ENCODE results near the gene FAT1. TPM values are rescaled to one million over a fixed set of nuclear protein-coding genes. Genes with fewer than 3 reads are reported as not detected.

The FAT1 gene
- total and polyA plus RNA-seq, 3 donors from 2014 or later = 51.5 to 157 (median 118) TPM

GRCh38 chr4:186591651-186592050 is 132.0 kb downstream of the FAT1 start:
- Histone ChIP-seq H3K4me3 (no peak overlapping the region), H3K9me3 (no peaks in the 10 kb centered on the region), H3K27me3 (no peaks in the 10 kb centered on the region), H3K27ac (no peak overlapping the region), H3K4me1 (no peaks in the 10 kb centered on the region), H3K36me3 (ENCODE audit: low read depth, missing control alignments) (no peaks in the 10 kb centered on the region)
- DNase-seq = no peak
- intact Hi-C loops (cut with DNase I; ENCODE audit: low total_unique reads) = no loop called here
- TF ChIP-seq POLR2A (IDR thresholded peaks at IDR 0.05) = no peak
- no peak for TF ChIP-seq CTCF (IDR thresholded peaks at IDR 0.05)
- WGBS, 2 donors = 82 to 93% methylated on average over 5 to 6 of the region's 6 CpGs

GRCh38 chr4:186588503-186588902 is 135.2 kb downstream of the FAT1 start:
- no peak overlapping the region for H3K27ac ChIP-seq
- TF ChIP-seq POLR2A (IDR thresholded peaks at IDR 0.05) (no peak), CTCF (IDR thresholded peaks at IDR 0.05) (no peak)
- no peaks in the 10 kb centered on the region for H3K27me3 ChIP-seq
- intact Hi-C loops (cut with DNase I; ENCODE audit: low total_unique reads) = loop anchor here (10.0 kb wide), 1 partner anchor 104 kb away; no protein-coding TSS in a partner anchor
- H3K36me3 ChIP-seq (ENCODE audit: low read depth, missing control alignments) = no peaks in the 10 kb centered on the region
- WGBS, 2 donors = 92 to 96% methylated on average over 20 of the region's 20 CpGs
- no peak overlapping the region for H3K4me3 ChIP-seq
- no peak for DNase-seq
- H3K9me3 ChIP-seq = no peaks in the 10 kb centered on the region
- H3K4me1 ChIP-seq = no peaks in the 10 kb centered on the region

GRCh38 chr4:186587416-186588018 is 136.1 kb downstream of the FAT1 start:
- H3K27me3 ChIP-seq = no peaks in the 10 kb centered on the region
- TF ChIP-seq CTCF (IDR thresholded peaks at IDR 0.05) (peak; percentile 82 to 89 (median 82)), POLR2A (IDR thresholded peaks at IDR 0.05) (no peak)
- no peaks in the 10 kb centered on the region for H3K9me3 ChIP-seq
- no peaks in the 10 kb centered on the region for H3K36me3 ChIP-seq (ENCODE audit: low read depth, missing control alignments)
- WGBS, 2 donors = 39 to 48% methylated on average over 4 of the region's 4 CpGs
- H3K4me1 ChIP-seq = no peaks in the 10 kb centered on the region
- no peak overlapping the region for H3K27ac ChIP-seq
- no peak overlapping the region for H3K4me3 ChIP-seq
- intact Hi-C loops (cut with DNase I; ENCODE audit: low total_unique reads) = loop anchor here (10.0 kb wide), 1 partner anchor 103 kb away; no protein-coding TSS in a partner anchor
- DNase-seq = peak; percentile 89

- intact Hi-C loops (cut with DNase I; ENCODE audit: low total_unique reads) = loop anchor here (10.0 kb wide), 1 partner anchor 101 kb away; no protein-coding TSS in a partner anchor
- H3K27me3 ChIP-seq = no peaks in the 10 kb centered on the region
- no peak overlapping the region for H3K27ac ChIP-seq
- no peaks in the 10 kb centered on the region for H3K36me3 ChIP-seq (ENCODE audit: low read depth, missing control alignments)
- DNase-seq = no peak
- H3K4me3 ChIP-seq = no peak overlapping the region
- 70 to 74% methylated on average over 8 of the region's 8 CpGs for WGBS, 2 donors
- TF ChIP-seq POLR2A (IDR thresholded peaks at IDR 0.05) (no peak), CTCF (IDR thresholded peaks at IDR 0.05) (no peak)
- H3K9me3 ChIP-seq = no peaks in the 10 kb centered on the region
- H3K4me1 ChIP-seq = no peaks in the 10 kb centered on the region
Observed at GRCh38 chr4:186586205-186586604, 137.5 kb downstream of the FAT1 start.

- Histone ChIP-seq H3K27me3 (no peaks in the 10 kb centered on the region), H3K27ac (no peak overlapping the region), H3K4me1 (no peaks in the 10 kb centered on the region), H3K4me3 (no peak overlapping the region), H3K9me3 (no peaks in the 10 kb centered on the region), H3K36me3 (ENCODE audit: low read depth, missing control alignments) (no peaks in the 10 kb centered on the region)
- DNase-seq = no peak
- WGBS, 2 donors = 73 to 75% methylated on average over 6 of the region's 6 CpGs
- intact Hi-C loops (cut with DNase I; ENCODE audit: low total_unique reads) = loop anchor here (10.0 kb wide), 1 partner anchor 100 kb away; no protein-coding TSS in a partner anchor
- TF ChIP-seq POLR2A (IDR thresholded peaks at IDR 0.05) (no peak), CTCF (IDR thresholded peaks at IDR 0.05) (no peak)
Observed at GRCh38 chr4:186584912-186585311, 138.7 kb downstream of the FAT1 start.

All from testis (tissue), 3 donors.